Keratinocyte (primary cell): Measurements from ENCODE around the gene MRFAP1. TPM values are rescaled to one million over a fixed set of nuclear protein-coding genes. Genes with fewer than 3 reads are reported as not detected.

Experiments used
- DNase-seq: peaks from one replicate; pipeline ENCODE4 v3.0.0-alpha.2; 2011; ENCODE audit warnings: low read depth, missing footprints, low spot score
- FAIRE-seq: peaks from 2 replicates; lab custom pipeline; 2011; peaks lifted over from hg19 to GRCh38; lab: Jason Lieb, UNC
- H2AFZ ChIP-seq: 2 replicates; pipeline ENCODE4 v1.6.0; 2012; ENCODE audit warnings: low read length, control low read depth, inconsistent platforms; ENCODE audit not compliant: control insufficient read depth
- H3K27ac ChIP-seq: 2 replicates; pipeline ENCODE4 v1.5.1; 2011; ENCODE audit warnings: low read length; ENCODE audit not compliant: control insufficient read depth, insufficient read depth
- H3K27me3 ChIP-seq: 3 replicates; pipeline ENCODE4 v1.6.0; 2011; ENCODE audit warnings: low read length; ENCODE audit not compliant: control insufficient read depth, insufficient read depth; ENCODE audit errors: extremely low read depth
- H3K36me3 ChIP-seq, 2 experiments: 2 replicates in 1 of 2; 3 replicates in 1 of 2; pipeline ENCODE4 v1.5.1; 2011; ENCODE audit warnings: low read length in 2 of 2, mild to moderate bottlenecking in 1 of 2; ENCODE audit not compliant: control insufficient read depth in 2 of 2, insufficient read depth in 2 of 2; ENCODE audit errors: extremely low read depth in 1 of 2
- H3K4me1 ChIP-seq: 3 replicates; pipeline ENCODE4 v1.5.1; 2011; ENCODE audit warnings: low read length; ENCODE audit not compliant: control insufficient read depth, insufficient read depth; ENCODE audit errors: extremely low read depth
- H3K4me2 ChIP-seq: 3 replicates; pipeline ENCODE4 v1.6.0; 2011; ENCODE audit warnings: low read depth, low read length; ENCODE audit not compliant: control insufficient read depth, insufficient read depth; ENCODE audit errors: extremely low read depth
- H3K4me3 ChIP-seq, 3 experiments: fragments of 200-600 bp in 1 of 3; sonication (generic) in 1 of 3; 2 replicates in 2 of 3; 3 replicates in 1 of 3; pipeline ENCODE4 v1.5.1; 2011 to 2016; ENCODE audit warnings: low read length in 3 of 3, mild to moderate bottlenecking in 3 of 3, control low read depth in 2 of 3, inconsistent platforms in 1 of 3, low read depth in 1 of 3, mixed read lengths in 1 of 3, mixed run types in 1 of 3, moderate library complexity in 1 of 3; ENCODE audit not compliant: control insufficient read depth in 2 of 3, insufficient read depth in 2 of 3; ENCODE audit errors: extremely low read depth in 1 of 3
- H3K79me2 ChIP-seq: 2 replicates; pipeline ENCODE4 v1.6.0; 2012; ENCODE audit warnings: low read length; ENCODE audit not compliant: control insufficient read depth, insufficient read depth
- H3K9ac ChIP-seq: 3 replicates; pipeline ENCODE4 v1.6.0; 2011; ENCODE audit warnings: low read length; ENCODE audit not compliant: control insufficient read depth, insufficient read depth; ENCODE audit errors: extremely low read depth
- H3K9me1 ChIP-seq: 3 replicates; pipeline ENCODE4 v1.6.0; 2011; ENCODE audit warnings: low read length; ENCODE audit not compliant: control insufficient read depth, insufficient read depth; ENCODE audit errors: extremely low read depth
- H3K9me3 ChIP-seq: 2 replicates; pipeline ENCODE4 v1.5.1; 2012; ENCODE audit warnings: low read depth, low read length; ENCODE audit not compliant: control insufficient read depth
- H4K20me1 ChIP-seq: 3 replicates; pipeline ENCODE4 v1.6.0; 2011; ENCODE audit warnings: low read length; ENCODE audit not compliant: control insufficient read depth, insufficient read depth; ENCODE audit errors: extremely low read depth
- CTCF ChIP-seq, 3 experiments: IDR thresholded peaks in 1 of 3; conservative IDR thresholded peaks in 1 of 3; optimal IDR thresholded peaks in 1 of 3; 2 replicates in 2 of 3; 3 replicates in 1 of 3; pipeline versions ENCODE3 to v1.5.1; 2011; ENCODE audit warnings: low read length in 3 of 3, mild to moderate bottlenecking in 3 of 3, moderate library complexity in 2 of 3, control low read depth in 1 of 3, inconsistent platforms in 1 of 3; ENCODE audit not compliant: insufficient read depth in 2 of 3; ENCODE audit errors: extremely low read depth in 1 of 3
- EZH2 ChIP-seq: IDR thresholded peaks from one replicate; pipeline ENCODE4 v1.6.1; 2012; ENCODE audit warnings: inconsistent platforms, mild to moderate bottlenecking, low read length, moderate library complexity
- dilution Hi-C: fragments of 300-500 bp; cut with MboI; formaldehyde crosslinking; loops from one replicate; pipeline ENCODE4 v1.7.0; 2020; ENCODE audit warnings: low sequenced_read_pairs; ENCODE audit not compliant: extremely low pct_ligation_motif_present
- polyA plus RNA-seq, 5 experiments: library from polyadenylated mRNA; depleted of rRNA in 3 of 5; stranded (reverse) in 3 of 5; stranded (forward) in 1 of 5; unstranded in 1 of 5; fragments of >200 nt; gene quantifications; 1 replicate in 1 of 5; 2 replicates in 3 of 5; 3 replicates in 1 of 5; pipeline versions ENCODE4 v1.2.1 to v1.2.3, GENCODE V29; 2011 to 2012; ENCODE audit warnings: missing spikeins in 2 of 5, low read depth in 1 of 5, low replicate concordance in 1 of 5

Gene MRFAP1
- polyA plus RNA-seq, 1 donor (not counting 4 experiments of a cell fraction or from before 2014, with no cell fraction given) = 275 TPM

- no peaks in the 10 kb centered on the region for H3K27me3 ChIP-seq
- no peaks in the 10 kb centered on the region for H3K36me3 ChIP-seq
- no peak overlapping the region for H3K27ac ChIP-seq
- FAIRE-seq = no peak
- no peak for DNase-seq
- no peak overlapping the region for H3K4me2 ChIP-seq
- dilution Hi-C loops = no loop called here
- no peaks in the 10 kb centered on the region for H3K9me3 ChIP-seq
- TF ChIP-seq EZH2 (no peak), CTCF (optimal IDR thresholded peaks at IDR 0.05 in 1 of 3, IDR thresholded peaks at IDR 0.05 in 1 of 3, conservative IDR thresholded peaks at IDR 0.05 in 1 of 3; ENCODE audit: extremely low read depth in 1 of 3, insufficient read depth in 2 of 3, low read length in 3 of 3) (no peak)
- no peak overlapping the region for H2AFZ ChIP-seq
- H3K9me1 ChIP-seq = no peaks in the 10 kb centered on the region
- H3K9ac ChIP-seq = no peak overlapping the region
- H3K79me2 ChIP-seq = no peaks in the 10 kb centered on the region
- H3K4me1 ChIP-seq = peaks cover 17% of the 10 kb centered on the region
- no peak overlapping the region for H3K4me3 ChIP-seq
- no peaks in the 10 kb centered on the region for H4K20me1 ChIP-seq
These were observed 45.8 kb downstream of the MRFAP1 start for GRCh38 chr4:6686104-6686787.

- dilution Hi-C loops = no loop called here
- H3K9me3 ChIP-seq = no peaks in the 10 kb centered on the region
- FAIRE-seq (no peak), DNase-seq (no peak)
- H3K4me1 ChIP-seq = peaks cover 17% of the 10 kb centered on the region
- no peaks in the 10 kb centered on the region for H3K79me2 ChIP-seq
- H3K36me3 ChIP-seq = no peaks in the 10 kb centered on the region
- peak overlapping the region; percentile 24 for H3K9ac ChIP-seq
- H3K9me1 ChIP-seq = no peaks in the 10 kb centered on the region
- no peak overlapping the region for H2AFZ ChIP-seq
- peak overlapping the region; percentile 19 for H3K4me2 ChIP-seq
- TF ChIP-seq CTCF (optimal IDR thresholded peaks at IDR 0.05 in 1 of 3, IDR thresholded peaks at IDR 0.05 in 1 of 3, conservative IDR thresholded peaks at IDR 0.05 in 1 of 3; ENCODE audit: extremely low read depth in 1 of 3, insufficient read depth in 2 of 3, low read length in 3 of 3) (no peak), EZH2 (no peak)
- no peaks in the 10 kb centered on the region for H3K27me3 ChIP-seq
- H4K20me1 ChIP-seq = no peaks in the 10 kb centered on the region
- no peak overlapping the region for H3K4me3 ChIP-seq
- H3K27ac ChIP-seq = peak overlapping the region; percentile 18
These were observed 47.7 kb downstream of the MRFAP1 start for GRCh38 chr4:6687947-6688878.
